DMS53 treated with DMSO at 0.1 percent for 48 hours (cell line): Measurements from ENCODE around the gene KRTDAP.

Source experiments
- DNase-seq: peaks from one replicate; lab custom pipeline; 2025; ENCODE audit not compliant: unreplicated experiment; lab: John Stamatoyannopoulos, UW

Gene KRTDAP

DNA sequence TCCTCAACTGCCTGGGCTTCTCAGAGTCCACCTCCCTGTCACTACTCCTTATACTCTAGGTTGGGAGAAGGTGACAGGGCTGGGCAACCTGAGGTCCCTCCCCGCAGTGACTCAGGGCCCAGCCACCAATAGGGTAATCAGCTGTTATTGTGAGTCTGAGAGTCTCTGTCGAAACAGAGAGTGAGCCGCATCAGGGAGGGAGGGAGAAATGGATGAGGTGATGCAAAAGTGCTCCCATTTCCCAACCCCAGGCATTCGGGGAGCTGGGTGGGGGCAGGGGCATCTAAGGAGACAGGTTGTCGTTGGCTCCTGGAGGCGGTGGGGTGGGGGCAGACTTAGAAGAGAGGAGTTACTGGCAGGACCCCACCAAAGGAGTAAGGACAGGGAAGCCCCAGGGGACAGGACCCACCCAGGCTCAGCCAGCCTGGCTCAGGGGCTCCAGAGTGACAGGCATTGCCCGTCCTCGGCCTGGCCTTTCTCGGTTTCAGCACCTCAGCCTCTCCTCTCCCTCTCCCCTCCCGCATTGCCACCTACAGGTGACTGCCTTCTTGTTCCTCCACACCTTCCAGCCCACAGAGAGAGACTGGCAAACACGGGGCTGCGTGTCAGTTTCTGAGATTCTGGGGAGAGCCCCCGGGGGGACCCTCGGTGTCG lies 23.5 kb upstream of the KRTDAP start, which contains the start of gene DMKN:
Gene DMKN (minus strand): TSS at position 22 of the 654 bp plus-strand sequence. CDS start 174 bp downstream, outside the sequence.
- DNase-seq: no peak

DNA sequence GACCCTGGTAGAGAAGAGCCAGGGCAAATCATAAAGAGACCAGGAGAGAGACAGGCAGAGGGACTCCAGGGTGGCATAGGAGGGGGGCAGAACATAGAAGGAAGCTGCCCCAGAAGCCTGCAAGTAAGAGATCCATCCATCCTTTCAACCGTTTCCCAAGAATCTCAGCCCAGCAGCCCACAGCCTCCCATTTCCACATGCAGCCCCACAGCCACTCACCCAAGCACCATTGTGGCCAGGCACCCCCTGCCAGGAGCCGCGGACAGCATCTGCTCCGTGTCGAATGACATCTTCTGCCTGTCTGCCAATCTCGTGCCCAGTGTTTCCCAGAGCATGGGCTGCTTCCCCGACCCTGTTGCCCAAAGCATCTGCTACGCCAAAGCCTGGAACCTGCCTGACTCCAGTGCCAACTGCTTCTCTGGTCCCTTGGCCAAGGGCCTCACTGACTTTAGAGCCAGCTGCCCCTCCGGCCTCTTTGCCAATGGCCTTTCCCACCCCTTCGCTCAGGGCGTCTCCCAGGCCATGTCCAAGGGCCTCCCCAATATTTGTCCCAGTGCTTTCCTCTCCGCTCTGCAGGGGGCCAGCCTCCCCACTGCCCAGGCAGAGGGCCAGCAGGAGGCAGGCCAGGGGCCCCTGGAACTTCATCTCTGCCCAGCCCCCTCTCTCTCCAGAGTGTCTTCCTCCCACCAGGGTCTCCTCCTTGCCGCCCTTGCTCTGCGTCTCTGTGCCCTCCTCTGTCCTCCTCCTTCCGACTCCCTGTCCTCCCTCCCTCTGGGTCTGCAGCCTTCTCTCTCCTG lies 22.8 kb upstream of the KRTDAP start:
- no peak for DNase-seq

DNA sequence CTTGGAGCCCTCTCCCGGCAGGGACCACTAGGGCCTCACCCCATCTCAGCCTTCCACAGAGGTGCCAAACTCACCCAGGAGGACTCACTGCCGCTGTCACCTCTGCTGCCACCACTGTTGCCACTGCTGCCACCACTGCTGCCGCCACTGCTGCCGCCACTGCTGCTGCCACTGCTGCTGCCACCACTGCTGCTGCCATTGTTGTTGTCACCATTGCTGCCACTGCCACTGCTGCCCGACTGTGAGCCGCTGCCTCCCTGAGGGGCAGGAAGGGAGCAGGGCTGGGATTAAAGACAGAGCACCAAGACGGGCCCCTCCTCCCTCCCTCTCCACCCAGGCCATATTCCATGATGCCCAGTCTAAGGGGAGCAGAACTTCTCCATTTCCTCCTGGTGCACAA lies 21.1 kb upstream of the KRTDAP start:
- no peak for DNase-seq

DNA sequence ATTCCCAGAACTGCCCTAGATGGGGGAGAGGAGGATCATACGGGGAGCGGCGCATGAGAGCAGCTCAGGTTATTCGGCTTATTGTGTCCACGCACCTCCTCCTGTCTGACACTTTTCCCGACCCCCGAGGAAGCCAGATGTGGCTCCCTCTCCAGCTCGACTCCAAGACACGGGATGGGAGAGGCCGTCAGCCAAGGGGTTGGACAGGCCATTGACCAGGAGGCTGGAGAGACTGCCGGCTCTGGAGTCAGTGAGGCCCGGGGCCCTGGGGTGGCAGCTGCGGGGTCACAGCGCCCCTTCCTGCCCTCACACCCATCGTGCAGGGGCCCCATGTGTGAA lies 20.3 kb upstream of the KRTDAP start:
- DNase-seq: no peak

DNA sequence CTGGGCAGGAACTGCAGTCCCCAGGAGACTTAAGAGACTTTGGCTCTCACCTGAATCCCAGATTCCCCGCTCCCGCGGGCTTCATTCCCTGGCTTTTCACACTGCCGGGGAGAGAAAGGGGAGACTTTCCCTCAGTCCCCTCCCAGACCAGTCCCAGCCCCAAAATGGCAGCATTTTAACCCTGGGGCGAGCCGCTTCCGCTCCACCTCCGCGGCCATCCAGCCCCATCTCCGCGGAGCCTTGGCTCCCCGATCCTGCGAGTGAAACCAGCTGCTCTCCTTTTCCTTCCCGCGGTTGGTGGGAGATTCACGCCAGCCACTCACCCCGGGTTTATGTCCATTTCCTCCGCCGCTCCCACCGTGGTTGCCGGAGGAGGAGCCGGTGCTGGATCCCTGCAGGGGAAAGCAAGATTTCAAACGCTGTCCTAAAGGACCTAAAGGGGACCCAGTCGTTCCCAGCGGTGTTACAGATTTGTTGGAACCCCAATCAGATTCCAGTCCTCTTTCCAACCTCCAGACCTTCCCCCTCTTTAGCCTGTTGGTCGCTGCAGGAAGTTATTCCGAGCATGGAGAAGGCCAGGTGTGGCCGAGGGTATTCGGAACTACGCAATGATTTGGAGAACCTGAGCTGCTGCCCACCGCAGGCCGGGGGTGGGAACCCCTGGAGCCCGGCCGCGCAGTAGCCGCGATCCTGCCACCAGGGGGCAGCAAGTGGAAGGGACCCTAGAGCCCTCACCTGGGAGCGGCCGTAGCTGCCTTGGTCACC lies 19.8 kb upstream of the KRTDAP start:
- peak; percentile 55 for DNase-seq

DNA sequence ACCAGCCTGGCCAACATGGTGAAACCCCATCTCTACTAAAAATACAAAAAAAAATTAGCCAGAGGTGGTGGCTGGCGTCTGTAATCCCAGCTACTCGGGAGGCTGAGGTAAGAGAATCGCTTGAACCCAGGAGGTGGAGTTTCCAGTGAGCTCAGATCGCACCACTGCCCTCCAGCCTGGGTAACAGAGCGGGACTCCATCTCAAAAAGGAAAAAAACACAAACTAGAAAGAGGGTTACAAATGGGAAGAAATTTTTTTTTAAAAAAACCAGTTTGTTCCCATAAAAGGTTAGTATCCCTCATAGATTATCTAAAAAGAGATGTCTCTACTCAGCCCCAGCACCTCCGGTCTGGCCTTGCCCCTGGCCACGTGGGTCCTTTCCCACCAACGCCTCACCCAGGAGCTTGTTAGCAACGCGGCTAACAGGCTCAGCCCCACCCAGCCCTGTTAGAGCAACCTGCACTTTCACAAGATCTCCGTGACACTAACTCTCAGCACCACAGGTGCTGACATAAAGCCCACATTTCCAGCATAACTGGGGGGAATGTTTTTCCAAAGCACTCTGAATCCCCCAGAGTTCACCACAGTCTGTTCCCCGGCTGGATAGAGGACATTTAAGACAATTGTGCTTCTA lies 18.9 kb upstream of the KRTDAP start:
- no peak for DNase-seq

DNA sequence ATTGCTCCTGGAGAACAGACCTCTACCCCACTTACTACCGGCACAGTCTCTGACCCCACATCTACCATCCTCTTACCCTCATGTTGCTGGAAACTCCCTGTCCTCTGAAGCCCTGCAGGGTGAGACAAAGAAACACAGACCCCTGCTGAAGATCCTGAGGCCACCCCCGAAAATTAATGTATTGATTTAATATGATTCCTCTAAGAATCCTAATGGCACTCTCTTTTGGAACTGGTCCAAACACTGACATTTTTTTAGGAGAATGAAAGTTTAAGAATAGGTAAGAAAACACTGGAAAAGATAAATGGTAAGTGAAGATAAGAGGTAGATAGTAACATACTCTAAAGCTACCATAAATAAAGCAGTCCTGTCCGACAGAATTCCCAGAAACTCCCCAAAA lies 17.9 kb upstream of the KRTDAP start:
- DNase-seq: no peak

DNA sequence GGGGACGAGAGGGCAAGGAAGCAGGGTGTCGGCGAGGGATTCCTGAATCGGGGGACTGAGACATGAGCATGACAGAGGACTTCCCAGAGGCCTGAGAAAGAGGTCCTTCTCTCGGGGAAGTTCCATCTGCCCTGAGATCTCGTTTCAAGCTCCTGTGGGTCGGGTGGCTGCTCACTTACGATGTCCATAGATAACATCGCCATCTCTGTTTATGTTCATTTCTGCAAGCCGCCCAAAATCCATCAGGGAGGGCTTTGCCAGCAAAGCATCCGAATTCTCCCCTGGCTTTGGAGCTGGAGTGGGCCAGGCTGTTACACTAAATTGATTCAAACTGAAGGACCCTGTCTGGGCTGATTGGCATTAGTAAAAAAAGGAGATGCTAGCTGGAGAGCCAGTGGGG lies 17.3 kb upstream of the KRTDAP start:
- no peak for DNase-seq

DNA sequence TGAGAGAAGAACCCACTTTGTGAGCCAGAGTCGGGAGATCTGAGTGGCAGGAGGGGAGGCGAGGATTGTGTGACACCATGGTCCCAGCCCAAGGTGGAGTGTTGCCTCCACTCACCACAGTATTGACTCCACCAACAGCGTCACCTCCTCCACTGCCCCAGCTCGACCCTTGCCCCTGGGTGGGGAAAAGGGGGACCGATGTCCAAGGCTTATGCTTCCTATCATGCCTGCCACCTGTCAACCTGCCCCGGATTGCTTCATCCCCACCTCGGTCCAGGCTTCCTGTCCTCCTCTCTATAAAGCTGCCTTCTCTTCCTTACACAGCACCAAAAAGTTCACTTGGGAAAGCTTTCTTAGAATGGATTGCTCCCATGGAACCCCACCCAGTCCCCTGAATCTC lies 15.7 kb upstream of the KRTDAP start:
- DNase-seq: no peak

DNA sequence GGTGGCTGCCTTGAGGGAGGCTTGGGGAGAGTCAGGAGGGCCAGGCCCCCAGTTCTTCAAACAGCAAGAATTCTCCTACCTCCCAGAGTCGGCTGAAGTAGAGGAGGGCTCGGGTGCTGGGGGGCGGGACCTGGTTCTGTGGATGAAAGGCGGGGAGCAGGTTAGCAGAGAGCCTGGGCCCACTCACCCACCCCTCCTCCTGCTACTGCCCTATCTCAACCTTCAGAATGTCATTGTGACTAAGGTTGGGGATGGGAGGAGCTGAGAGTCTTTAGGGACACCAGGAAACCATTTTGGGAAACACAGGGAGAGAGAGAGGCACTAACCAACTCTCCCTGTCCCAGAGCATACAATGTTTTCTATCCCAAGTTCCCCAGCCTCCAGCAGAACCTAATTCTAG lies 12.5 kb upstream of the KRTDAP start:
- no peak for DNase-seq

DNA sequence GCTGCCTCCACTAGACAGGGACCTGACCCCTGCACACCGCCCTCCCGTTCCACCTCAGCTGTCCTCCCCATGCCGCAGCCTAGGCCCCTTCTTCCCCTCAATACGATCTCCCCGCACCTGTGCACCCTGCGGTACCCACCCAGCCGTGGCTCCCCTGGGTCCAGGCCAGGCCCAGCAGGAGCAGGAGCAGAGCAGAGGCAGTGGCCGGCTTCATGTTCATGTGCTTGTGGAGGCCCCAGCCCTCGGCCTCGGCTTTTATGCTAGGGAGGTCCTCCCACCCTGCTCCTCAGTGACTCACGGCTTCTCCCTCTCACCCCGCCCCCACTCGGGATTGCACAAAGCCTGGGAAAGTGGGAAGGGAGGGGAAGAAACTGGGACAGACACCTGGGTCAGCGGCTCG lies 11.4 kb upstream of the KRTDAP start:
- no peak for DNase-seq

DNA sequence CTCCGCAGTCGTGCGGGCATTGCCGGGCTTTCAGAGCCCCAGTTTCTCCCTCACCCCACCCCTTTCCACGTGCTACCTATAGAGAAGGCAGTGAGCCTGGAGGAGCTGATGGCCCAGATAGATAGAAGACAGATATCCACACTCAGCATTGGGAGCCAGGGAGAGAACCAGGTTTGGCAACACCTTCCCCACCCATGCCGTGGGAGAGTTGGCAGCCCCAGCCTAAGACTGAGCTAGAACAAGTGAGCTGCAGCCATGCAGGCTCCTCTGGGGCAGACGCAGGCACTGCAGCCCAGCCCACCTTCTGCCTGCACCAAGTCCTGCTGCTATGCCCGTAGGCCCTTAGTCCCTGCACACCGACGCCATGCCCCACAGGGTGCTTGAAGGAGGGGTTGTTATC lies 10.3 kb upstream of the KRTDAP start:
- DNase-seq: no peak

DNA sequence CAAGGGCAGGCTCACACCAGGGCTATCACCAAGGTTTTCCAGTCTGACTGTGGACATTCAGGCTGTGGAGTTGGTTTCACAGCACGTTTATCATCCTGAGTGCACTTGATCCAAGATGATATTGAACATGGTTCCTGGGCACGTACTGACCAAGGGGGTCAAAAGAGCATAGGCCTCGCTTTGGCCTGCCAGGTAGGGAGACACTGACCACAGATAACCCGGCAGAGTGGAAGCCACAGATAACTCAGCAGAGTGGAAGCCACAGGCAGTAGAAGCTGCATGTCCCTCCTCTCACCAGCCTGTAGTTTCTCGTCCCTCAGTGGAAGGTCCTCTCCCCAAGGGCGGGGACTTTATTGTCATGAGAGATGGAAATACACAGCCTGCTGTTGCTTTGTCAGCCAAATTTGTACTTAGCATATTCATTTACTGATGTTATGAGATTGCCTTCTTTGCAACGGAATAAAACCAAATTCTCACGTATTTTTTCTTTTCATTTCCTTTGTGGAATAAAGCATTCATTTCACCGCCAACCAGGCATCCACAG lies 8.8 kb upstream of the KRTDAP start:
- DNase-seq: no peak

DNA sequence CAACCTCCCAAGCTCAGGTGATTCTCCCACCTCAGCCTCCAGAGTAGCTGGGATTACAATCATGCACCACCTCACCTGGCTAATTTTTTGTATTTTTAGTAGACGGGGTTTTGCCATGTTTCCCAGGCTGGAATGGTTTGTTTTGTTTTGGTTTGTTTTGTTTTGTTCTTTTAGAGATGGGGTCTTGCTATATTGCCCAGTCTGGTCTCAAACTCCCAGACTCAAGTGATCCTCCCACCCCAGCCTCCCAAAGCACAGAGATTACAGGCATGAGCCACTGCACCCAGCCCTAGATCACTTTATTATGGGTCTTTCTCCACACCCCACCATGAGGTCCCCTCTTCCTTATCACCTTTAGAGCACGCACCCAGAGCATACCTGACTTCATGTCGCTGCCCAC lies 8.0 kb upstream of the KRTDAP start:
- no peak for DNase-seq

DNA sequence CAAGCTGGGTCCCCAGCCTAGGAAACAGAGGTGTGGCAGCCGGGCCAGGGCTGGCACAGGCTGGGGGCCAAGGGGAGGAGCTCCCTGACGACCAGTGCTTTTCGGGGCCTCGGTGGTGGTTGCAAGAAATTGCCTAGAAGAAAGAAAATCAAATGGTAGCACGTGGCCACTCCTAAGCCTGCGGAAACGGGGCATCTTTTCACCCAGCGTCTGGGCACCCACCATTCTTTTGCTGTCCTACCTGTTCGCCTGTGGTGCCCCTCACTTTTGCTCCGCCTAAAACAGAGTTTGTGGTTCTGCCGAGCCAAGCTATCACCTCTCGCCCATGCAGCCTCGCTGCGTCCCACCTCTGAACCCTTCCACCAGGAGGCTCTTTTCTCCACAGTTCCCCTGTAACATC lies 7.1 kb upstream of the KRTDAP start:
- DNase-seq: no peak

DNA sequence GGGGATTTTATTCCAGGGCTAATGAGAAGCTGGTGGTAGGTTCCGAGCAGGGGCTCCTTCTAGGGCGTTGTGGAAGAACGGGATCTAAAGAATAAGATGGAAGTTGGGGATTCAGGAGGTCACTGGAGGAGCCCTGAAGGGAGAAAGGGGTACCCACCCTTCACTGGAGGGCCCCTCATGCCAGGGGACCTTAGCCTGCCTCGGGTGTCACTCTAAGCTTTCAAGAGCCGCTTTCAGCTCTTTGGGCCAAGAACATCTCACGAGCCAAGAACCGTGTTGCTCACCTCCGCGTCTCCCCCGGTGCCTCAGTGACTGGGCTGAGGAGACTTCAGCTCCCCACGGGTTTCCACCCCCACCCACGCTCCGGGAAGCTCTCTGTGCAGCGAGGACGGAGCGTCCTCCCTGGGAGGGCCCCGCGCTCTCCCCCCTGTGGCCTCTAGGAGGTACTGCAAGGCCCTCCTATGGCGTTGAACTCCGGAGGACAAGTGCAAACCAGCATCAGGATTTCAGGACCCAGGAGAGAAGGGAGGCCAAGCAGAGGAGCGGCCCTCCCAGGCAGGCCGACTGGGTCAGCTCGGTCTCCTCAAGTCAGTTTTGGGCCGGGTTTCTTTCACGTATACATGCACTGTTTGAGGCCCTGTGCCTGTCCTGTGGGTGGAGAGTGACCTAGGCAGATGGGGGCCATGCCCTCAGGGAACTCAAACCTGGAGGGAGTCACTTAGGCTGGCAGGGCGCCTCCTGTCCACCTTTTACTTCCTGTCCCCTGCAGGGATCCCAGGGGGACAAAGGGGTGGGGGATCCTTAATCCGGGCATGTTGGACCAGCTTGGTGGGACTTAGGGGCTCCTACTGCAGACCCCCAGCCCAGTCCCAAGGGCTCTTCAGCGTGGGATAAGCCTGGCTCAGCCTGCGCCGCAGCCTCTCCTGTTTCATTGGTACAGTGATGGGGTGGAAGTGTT lies 5.1 kb upstream of the KRTDAP start:
- peak; percentile 71 for DNase-seq

DNA sequence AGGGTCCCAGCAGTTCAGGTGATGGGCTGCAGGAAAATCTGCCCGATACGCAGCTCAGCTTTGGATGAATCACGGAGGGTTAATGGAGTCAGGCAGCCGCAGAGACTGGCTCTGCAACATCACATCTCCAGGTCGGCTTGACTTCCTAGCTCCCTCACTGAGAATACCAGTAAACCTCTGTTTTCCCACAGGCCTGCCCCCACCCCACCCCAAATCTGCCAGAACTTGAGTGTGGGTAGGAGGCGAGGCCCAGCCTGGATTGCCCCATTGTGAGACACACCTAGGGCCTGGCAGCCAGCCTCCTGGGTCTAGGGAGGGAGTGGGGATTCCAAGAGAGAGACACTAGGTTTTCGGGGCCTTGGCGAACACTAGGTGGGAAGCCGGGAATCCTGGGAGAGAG lies 3.7 kb upstream of the KRTDAP start:
- no peak for DNase-seq

DNA sequence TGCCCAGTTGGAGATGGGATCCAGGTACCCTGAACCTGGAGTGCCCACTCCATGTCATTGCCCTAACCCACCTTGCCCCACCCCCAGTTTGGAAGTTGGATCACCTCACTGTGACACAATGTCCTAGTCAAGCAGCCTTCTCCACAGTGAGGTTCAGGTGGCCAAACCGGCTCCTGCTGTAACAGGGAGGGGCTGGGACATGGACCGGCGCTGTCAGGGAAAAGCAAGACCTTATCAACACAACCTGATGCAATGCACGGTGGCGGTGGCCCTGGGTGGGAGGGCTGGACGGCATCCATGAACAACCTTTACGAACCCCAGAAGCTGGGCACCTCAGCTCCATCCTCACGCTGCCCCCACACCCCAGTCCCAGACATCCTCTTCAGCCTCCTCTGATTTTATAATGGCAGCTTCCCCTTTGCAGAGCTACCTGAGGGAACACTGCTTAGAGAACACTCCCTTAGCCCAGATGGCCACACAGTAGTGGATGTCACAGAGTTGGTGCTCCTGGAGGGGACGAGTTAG lies 1.6 kb upstream of the KRTDAP start:
- DNase-seq: no peak

DNA sequence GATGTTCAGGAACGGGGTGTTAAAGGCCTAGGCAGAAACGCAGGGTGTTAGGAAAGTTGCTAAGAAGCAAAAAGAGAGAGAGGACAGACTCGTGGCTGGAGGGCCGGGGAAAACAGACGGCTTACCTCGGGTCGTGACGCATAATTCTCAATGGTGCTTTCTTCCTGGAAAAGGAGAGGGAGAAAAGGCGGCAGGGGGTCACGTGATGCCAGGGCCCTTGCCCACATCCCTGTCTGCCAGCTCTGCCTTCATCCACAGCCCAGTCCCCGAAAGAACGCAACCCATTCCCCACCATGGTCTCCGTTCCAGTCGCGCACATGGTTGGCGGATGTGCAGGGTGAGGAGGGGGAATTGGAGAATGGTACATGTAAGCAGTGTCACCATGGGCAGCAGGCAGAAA lies 1.6 kb downstream of the KRTDAP start:
- DNase-seq: no peak

DNA sequence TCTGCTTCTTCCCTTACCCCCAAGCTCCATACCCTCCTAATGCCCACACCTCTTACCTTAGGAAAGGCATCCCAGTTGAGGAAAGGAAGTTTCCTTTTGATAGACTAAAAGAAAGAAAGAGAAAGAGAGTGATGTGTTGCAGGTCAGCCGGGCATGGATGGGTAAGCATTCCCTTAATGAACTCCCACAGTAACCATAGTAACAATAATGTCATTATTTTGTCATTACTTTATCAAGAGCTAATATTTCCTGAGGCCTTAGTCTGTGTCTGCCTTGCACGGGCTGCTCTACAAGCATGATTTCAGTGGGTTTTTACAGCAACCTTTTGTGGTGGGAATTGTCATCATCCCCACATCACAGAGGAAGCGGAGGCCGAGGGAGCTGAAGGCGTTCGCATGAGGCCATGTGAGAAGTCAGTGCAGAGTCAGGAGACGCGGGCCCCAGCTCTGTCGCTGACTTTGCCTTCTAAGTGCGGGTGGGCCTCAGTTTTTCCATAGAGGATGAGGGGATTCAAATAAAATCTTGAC lies 2.5 kb downstream of the KRTDAP start:
- DNase-seq: no peak
